ENCODE measurements around the gene EGFL7.

DNA sequence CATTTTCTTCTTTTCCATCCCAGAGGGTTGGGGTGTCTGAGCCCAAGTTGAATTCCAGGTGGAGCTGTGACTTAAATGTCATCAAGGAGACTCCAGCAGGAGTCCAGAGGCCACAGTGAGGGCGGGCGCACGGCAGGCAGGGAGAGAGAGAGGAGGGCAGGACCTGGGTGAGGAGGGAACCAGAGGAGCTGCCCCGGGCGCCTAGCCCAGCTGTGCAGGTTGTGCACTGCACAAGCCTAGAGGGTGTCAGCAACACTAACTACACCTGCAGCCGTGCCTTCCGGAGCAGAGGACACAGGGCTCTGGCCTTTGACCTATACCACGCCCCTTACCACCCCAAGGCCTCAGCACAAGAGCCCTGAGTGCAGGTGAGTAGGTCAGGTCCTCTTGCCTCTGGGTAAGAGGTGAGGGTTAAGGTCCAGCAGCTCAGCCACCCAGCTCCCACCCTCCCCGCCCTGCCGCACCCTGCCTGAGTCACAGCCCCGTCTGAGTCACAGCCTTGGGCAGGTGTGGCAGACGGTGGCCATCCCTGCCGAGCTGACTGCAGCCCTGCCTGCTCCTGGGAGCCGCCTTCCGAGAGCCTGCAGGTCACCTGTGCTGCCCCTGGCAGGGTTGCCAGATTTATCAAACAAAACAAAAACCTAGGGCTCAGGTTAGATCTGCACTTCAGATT lies 30.9 kb downstream of the EGFL7 start:
- TF ChIP-seq, protein P1, sequence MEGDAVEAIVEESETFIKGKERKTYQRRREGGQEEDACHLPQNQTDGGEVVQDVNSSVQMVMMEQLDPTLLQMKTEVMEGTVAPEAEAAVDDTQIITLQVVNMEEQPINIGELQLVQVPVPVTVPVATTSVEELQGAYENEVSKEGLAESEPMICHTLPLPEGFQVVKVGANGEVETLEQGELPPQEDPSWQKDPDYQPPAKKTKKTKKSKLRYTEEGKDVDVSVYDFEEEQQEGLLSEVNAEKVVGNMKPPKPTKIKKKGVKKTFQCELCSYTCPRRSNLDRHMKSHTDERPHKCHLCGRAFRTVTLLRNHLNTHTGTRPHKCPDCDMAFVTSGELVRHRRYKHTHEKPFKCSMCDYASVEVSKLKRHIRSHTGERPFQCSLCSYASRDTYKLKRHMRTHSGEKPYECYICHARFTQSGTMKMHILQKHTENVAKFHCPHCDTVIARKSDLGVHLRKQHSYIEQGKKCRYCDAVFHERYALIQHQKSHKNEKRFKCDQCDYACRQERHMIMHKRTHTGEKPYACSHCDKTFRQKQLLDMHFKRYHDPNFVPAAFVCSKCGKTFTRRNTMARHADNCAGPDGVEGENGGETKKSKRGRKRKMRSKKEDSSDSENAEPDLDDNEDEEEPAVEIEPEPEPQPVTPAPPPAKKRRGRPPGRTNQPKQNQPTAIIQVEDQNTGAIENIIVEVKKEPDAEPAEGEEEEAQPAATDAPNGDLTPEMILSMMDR (IDR thresholded peaks at IDR 0.05): no peak
- TF ChIP-seq POLR2A (IDR thresholded peaks at IDR 0.05): no peak

Measured in ovary (tissue), 3 donors.